Stimulated activated CD8-positive, alpha-beta memory T cell treated with anti-CD3 and anti-CD28 coated beads, Interleukin-12 subunit alpha, Interleukin-12 subunit beta, amount 100 ng/mL, for 1 hour (primary cell): ENCODE results near the gene FFAR3.

Experiments
- DNase-seq: peaks from one replicate; pipeline ENCODE4 v3.0.0-alpha.2; 2020; ENCODE audit warnings: low read depth

The FFAR3 gene, protein sequence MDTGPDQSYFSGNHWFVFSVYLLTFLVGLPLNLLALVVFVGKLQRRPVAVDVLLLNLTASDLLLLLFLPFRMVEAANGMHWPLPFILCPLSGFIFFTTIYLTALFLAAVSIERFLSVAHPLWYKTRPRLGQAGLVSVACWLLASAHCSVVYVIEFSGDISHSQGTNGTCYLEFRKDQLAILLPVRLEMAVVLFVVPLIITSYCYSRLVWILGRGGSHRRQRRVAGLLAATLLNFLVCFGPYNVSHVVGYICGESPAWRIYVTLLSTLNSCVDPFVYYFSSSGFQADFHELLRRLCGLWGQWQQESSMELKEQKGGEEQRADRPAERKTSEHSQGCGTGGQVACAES

DNA sequence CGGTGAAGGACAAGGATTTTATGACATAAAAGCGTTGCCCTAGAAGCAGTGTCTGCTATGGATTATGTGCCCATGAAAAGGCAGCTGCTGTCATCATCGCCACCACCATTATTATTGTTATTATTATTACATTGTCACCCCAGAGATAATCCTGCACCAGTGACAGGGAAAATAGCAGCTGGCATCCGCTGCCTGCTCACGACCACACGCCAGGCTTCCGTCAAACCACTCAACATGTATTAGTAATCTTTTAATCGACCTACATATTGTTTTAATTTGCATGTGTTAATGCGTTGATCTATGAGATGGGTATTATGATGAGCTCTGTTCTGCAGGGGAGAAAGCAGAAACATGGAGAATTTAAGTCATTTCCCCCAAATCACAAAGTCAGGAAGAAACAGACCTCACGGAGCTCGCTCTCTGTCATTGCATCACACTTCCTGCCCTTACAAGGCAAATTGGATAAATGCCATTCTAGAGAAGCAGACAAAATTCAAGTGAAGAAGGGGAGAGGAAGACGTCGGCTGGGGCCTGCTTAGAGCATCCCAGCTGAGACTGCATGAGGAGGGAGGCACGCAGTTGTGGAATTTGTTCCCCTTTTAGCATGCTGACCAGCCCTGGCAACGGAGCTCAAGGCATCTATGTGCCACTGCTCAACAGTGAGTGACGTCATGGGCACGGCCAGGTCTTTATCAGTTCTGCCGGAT lies at the start of gene FFAR3:
Gene FFAR3 (plus strand): TSS at position 594 of the 707 bp plus-strand sequence. CDS start 431 bp downstream, outside the sequence.
- no peak for DNase-seq

DNA sequence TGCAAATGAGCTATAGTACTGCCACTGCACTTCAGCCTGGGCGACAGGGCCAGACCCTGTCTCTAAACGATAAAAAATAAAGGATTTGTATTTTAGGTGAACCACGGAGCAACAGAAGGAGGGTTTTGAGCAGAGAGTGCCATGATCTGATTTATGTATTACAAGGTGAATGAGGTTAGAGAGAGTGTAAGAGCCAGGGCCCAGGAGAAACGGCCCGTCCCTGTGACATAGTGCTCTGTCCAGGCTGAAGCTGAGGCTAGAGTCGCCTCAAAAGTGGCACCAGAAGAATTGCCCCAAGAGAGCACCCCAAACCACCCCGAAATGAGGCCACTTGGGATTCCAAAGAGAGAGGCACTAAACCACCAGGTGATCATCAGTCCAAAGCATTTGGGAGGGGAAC lies 49.4 kb upstream of the FFAR3 start:
- DNase-seq, result no peak

DNA sequence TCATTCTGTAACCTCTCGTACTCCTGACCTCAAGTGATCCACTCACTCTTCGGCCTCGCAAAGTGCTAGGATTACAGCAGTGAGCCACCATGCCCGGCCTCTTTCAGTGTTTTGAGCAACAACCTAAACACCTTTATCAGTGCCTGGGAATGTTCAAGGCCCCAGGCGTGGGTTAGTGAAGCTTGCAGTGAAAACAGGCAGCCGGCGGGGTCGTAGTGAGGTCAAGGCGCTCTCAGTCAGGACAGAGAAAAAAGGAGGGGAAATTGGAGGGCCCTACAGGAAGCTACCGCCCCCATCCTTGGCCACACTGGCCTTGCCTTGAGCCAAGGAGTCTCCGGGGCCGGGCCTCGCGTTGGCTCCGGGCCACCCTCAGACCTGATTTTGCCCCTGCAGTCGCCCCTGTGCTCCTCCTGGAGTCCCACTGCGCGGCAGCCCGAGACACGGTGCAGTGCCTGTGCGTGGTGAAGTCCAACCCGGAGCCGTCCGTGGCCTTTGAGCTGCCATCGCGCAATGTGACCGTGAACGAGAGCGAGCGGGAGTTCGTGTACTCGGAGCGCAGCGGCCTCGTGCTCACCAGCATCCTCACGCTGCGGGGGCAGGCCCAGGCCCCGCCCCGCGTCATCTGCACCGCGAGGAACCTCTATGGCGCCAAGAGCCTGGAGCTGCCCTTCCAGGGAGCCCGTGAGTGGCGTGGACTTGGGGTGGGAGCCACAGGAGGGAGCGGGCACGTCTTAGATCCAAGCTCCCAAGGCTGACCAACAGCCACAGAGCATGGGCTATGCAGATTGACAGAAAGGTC lies 48.6 kb upstream of the FFAR3 start:
- no peak for DNase-seq

DNA sequence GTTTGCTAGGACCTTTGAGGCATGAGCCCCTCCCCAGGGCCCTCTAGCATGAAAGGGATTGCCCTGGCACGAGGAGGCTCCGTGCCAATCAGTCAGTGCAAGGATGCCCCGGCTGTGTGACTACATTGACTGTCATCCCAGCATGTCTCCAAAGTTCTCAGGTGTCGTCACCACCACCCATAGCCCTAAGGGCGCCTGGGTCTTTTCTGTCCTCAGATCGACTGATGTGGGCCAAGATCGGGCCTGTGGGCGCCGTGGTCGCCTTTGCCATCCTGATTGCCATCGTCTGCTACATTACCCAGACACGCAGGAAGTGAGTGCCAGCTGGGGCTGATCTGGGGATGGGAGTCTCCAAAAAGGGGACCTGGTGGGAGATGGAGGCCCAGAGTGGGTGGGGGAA lies 47.9 kb upstream of the FFAR3 start:
- no peak for DNase-seq

DNA sequence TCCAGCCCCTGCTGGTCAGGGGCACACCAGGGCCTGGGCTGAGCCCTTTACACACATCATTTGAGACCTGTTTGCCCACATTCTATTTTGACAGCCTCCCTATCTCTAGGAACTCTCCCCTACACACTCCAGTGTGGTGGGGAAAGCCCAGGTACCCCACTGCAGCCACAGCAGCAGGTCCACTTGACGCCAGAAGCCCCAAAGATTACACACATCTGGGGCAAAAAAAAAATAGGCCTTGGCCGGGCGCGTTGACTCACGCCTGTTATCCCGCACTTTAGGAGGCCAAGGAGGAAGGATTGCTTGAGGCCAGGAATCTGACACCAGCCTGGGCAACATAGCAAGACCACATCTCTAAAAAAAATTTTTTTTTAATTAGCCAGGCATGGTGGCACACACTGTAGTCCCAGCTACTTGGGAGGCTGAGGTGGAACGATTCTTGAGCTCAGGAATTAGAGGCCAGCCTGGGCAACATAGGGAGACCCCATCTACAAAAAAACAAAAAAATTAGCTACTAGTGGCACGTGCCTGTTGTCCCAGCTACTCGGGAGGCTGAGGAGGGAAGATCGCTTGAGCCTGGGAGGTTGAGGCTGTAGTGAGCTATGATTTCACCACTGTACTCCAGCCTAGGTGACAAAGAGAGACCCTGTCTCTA lies 47.3 kb upstream of the FFAR3 start:
- DNase-seq, result no peak

DNA sequence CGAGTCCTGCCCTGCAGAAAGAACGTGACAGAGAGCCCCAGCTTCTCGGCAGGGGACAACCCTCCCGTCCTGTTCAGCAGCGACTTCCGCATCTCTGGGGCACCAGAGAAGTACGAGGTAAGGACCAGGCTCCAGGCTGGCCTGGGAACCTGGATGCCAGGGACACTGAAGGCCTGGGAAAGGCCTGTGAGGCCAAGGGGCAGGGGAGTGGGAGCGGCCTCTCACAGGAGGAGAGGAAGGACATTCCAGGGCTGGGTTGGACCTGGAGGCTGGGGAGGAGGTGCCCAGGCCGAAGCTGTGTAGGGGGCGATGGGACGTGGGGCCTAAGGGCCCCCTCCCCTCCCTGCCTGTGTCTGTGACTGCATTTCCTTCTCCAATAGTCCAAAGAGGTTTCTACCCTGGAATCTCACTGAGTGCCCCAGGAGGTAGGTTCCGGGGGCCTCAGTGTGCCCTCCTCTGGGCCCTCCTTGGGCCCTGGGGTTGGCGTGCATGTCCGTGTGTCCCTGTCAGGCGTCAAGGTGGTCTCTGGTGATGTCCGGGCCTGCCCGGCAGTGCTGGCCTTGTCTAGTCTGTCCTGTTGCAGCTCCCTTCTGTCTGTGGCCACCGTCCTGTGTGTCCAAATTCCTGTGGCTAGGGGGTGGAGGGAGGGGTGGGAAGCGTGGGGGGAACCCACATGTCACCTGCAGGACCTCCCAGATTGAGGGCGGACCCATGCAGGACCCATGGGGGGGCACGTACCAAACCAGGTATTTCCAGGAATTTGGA lies 46.2 kb upstream of the FFAR3 start:
- no peak for DNase-seq

DNA sequence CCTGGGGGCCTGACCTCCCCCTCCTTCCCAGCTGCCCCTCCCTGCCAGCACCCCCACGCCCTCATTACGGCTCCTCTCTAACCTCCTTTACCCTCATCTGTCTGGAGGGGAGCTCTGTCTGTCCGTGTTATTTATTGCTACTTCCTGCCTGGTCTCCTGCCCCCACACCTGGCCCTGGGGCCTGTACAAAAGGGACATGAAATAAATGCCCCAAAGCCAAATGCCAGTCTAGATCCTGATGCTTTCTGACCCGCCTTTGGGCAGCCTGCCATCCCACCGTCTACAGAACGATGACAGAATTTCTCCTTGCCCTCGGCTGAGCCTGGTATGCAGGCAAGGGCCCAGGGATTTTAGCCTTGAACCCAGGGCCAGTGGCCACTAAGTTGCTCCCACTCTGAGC lies 44.7 kb upstream of the FFAR3 start:
- no peak for DNase-seq

DNA sequence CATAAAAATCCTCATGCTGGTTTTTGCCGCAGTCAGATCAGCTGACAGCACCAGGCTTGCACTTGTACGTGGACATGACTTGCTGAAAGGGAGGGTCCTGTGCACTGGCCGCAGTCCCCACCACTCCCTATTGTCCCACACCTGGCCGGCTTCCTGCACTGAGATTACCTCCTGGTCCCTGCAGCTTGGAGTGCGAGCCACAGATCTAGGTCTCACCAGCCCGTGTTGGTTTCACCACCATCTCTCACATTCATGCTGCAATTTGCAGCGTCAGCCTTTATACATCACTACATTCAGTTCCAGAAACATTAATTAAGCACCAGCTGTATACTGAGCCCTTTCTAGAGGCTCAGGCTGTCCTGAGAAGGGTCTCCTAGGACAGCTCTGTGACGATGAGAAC lies 44.2 kb upstream of the FFAR3 start:
- no peak for DNase-seq

DNA sequence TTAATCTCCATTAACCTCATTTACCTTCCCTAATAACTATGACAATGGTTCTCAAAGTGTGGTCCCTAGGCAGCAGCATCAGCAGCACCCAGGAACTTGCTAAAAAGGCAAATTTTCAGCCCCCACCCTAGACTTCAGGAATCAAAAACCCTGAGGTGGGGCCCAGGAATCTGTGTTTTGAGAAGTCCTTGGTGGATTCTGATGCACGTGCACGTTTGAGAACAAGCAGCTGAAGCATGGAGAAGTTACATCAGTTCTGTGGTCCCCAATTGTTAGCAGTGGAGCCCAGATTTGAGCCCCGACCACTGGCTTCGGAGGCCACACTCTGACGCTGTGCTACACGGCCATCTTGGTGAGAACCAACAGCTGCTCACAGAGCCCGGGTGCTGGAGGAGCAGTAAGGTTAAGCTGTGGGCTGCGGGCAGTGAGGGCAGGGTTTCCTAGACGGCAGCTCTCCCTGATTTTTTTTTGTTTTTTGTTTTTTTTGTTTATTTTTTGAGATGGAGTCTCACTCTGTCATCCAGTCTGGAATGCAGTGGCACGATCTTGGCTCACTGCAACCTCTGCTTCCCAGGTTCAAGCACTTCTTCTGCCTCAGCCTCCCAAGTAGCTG lies 43.3 kb upstream of the FFAR3 start:
- DNase-seq, result no peak

DNA sequence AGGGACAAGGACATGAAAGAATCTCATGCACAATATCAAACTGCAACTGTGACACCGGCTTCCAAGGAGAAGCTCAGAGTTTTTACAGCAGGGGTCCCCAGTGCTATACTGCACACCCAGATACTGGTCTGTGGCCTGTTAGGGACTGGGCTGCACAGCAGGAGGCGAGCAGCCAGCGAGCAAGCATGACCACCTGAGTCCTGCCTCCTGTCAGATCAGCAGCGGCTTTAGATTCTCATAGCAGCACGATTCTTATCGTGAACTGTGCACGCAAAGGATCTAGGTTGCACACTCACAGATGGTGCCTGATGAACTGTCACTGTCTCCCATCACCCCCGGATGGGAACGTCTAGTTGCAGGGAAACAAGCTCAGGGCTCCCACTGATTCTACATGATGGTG lies 42.4 kb upstream of the FFAR3 start:
- no peak for DNase-seq

DNA sequence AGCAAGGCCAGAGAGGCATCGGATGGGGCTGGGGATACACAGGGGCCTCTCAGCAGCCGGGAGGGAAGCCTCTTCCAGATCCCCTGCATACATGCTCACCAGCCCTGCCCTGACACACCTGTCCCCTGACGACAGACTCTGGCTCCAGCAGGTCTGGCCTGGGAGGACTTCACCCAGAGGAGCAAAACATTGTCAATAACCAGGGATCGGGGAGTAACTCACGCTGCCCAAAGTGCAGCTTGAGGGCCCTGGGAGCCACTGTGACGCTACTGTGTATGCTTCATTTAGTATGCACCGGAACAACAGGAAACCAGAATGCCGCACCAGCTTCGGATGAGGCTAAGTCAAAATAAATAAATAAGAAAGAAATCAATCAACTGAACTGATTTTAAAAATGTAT lies 41.7 kb upstream of the FFAR3 start:
- DNase-seq, result no peak

DNA sequence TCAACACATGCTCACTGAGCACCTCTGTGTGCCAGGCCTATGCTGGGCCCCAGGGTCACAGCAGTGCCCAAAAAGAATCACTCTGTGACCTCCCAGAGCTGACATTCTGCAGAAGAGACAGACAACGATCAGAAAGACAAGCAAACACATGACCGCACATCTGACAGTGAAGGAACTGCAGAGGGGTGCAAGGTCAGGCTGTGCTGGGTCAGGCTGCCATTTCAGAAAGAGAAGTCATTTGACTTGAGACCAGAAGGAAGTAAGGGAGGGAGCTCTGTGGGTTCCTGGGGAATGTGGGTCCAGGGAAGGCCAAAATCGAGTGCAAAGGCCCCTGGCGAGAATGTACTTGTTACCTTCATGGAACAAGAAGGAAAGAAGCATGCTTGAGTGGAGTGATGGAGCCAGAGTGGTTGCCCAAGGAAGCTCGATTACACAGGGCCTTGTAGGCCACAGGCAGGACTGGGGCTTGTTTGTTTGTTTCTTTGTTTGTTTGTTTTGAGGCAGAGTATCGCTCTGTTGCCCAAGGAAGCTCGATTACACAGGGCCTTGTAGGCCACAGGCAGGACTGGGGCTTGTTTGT lies 40.7 kb upstream of the FFAR3 start:
- DNase-seq, result no peak

DNA sequence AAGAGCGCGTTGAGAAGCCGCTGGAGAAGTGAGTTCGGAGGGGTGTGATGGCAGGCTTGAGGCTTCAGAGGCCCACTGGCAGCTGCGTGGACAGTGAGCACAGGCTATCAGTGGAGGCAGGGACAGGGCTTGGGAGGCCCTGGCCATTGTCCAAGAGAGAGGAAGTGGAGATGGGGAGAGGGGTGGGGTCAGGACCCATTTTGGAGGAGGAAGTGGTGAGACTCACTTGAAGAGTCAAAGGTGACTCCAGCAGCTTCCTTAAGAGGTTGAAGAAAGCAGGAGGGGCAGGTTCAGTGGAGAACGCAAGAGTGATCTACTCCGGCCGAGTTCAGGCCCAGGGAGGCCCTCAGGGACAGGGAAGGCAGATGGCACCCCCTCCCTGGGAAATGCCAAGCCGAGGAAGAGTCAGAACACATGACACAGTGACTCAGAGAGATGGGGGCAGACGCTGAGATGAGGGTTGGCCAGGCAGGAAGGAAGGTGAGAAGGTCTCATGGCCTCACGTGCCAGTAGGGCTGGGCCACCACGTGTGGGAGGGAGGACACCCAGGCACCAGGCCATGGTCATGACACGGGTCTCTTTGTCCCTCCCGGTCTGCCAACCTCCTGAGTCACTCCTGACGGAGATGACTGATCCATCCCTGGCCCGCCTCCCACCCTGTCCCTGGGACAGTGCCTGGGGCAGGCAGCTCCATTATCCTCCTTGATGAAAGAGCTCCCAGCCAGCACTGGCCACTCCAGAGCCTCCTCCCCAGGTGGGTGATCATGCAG lies 39.4 kb upstream of the FFAR3 start:
- DNase-seq, result no peak

DNA sequence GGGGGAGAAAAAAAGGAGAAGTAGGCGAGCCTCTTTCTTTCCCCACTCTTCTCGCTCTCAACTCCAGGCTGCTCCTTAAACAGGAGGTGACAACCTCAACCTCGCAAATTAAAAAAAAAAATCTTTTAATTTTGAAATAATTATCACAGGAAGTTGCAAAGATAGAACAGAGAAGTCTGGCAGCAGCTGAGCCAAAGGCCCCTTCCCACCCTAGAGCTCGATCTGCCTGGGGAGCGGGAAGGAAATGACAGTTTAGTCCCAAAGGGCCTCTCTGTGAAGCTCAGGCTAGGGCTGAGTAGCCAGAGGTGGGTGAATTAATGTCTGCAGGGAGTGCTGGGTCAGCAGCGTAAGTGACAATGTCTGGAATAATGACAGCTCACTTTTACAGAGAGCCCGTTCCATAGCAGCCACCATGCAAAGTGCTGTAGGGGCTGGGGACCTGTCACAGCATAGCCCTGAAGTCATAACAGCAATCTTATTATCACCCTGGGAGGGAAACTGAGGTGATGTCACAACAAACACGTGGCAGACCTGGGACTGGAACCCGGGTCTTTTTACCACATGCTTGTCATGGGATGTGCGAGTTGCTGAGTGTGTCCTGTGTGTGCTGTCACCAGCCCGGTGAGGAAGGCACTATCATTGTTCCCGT lies 38.1 kb upstream of the FFAR3 start:
- DNase-seq, result no peak

DNA sequence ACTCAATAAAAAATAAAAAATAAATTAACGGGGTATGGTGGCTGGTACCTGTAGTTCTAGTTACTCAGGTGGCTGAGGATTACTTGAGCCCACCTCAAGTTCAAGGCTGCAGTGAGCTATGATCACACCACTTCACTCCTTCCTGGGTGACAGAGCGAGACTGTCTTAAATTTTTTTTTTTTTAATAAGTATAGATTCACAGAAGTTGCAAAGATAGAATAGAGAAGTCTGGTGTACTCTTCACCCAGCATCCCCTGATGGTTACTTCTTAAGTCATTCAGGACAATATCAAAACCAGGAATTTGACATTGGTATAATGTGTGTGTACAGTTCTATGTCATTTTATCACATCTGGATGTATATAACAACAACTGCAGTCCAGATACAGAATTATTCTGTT lies 37.0 kb upstream of the FFAR3 start:
- DNase-seq, result no peak

DNA sequence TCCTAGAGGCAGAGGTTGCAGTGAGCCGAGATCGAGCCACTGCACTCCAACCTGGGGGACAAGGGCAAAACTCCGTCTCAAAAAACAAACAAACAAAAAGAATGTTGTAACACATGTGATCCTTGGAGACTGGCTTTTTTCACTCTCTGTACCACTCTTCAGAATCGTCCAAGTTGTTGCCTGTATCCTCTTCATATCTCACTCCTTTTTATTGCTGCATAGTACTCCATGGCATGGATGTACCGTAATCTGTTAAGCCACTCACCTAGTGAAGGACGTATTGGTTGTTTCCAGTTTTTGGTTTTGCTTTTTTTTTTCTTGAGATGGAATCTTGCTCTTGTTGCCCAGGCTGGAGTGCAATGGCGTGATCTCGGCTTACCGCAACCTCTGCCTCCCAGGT lies 36.2 kb upstream of the FFAR3 start:
- DNase-seq, result no peak

DNA sequence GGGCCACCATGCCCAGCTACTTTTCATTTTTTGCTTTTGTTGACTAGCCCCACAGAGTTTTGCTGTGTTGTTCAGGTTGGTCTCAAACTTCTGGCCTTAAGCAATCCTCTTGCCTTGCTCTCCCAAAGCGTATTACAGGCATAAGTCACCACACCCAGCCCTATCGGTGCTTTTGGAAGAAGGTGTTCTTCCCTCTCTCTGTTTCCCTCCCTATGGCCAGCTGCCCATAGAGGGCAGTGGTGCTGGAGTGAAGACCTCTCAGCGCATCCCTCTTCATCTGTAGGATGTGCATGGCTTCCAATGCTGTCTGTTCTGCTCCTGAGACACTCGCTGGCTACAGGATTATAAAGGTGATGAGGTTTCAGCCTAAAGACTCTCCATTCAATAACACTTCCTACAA lies 30.6 kb upstream of the FFAR3 start:
- DNase-seq, result no peak

DNA sequence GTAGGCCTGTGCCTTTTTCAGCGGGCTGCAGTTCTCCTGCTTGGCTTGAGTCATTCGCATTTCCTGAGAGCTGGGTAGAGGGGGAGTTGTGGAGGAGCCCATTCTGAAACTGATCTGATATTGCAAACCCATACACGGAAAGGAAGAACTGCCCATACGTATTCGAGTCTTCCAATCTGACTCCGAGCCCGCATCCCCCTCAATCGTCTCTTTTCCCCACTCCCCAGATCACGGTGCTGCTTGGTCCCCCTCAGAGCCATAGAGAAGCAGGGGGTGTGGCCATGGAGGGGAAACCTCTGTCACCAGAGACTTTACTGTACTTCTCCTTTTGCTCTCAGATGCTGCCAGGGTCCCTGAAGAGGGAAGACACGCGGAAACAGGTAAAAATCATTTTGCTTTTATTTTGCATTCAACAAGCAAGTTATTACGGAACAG lies 29.4 kb upstream of the FFAR3 start, which contains the start of gene CD22:
Gene CD22 (plus strand): TSS at position 337 of the 435 bp plus-strand sequence. CDS start 2,854 bp downstream, outside the sequence.
- no peak for DNase-seq

DNA sequence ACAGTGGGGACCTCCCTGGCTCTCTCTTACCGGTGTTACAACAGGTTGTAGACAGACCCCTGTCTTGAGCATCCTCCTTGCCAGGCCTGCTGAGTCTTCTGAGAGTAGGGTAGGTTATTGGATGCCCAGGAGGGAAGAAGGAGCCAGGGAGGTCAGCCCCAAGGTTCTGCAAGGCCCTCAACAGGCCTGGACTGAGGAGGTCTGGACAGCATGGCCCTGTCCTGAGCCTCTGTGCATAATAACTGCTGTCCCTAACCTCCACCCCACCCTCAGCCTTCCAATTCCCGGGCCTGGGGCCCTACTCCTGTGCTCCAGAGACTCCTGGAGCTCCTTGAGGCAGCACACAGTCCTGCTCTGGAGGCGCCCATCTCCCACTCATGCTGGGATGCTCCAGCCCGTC lies 28.9 kb upstream of the FFAR3 start:
- no peak for DNase-seq
